GM18867 (cell line): ENCODE data around the gene FBXL16.
"Not testable (repeated sequence)": the region's sequence is repeated elsewhere in the genome, so short reads cannot be mapped to it uniquely, and the experiment has no call there.

Experiments
- ATAC-seq: cut with Tn5 transposase; IDR thresholded peaks from one replicate; pipeline ENCODE4 v1.9.1; 2021; ENCODE audit warnings: mild to moderate bottlenecking, moderate library complexity; ENCODE audit not compliant: unreplicated experiment

The FBXL16 gene

GRCh38 chr16:705431-706188 lies at the start of gene FBXL16:
FBXL16 (minus strand) TSS chr16:705801; CDS start chr16:697405, 8,396 bp downstream.
- no peak for ATAC-seq

- ATAC-seq: no peak
These were observed 49.1 kb upstream of the FBXL16 start for GRCh38 chr16:754656-755055.

GRCh38 chr16:754121-754607 lies 48.6 kb upstream of the FBXL16 start:
- not testable (repeated sequence) for ATAC-seq

DNA sequence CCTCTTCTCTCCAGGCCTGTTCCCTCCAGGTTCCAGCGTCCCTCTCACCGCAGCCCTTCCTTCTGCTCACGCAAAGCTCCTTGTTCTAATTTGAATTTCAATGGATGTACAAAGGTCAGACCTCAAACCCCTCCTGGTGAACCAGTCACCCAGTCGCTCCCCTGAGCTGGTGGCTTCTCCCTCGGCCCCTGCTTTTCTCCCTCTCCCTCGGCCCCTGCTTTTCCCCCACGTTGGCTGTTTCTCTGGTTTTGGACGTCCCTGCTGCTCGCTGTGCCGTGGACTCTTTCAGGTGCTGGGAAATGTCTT lies 46.4 kb upstream of the FBXL16 start:
- ATAC-seq: no peak

DNA sequence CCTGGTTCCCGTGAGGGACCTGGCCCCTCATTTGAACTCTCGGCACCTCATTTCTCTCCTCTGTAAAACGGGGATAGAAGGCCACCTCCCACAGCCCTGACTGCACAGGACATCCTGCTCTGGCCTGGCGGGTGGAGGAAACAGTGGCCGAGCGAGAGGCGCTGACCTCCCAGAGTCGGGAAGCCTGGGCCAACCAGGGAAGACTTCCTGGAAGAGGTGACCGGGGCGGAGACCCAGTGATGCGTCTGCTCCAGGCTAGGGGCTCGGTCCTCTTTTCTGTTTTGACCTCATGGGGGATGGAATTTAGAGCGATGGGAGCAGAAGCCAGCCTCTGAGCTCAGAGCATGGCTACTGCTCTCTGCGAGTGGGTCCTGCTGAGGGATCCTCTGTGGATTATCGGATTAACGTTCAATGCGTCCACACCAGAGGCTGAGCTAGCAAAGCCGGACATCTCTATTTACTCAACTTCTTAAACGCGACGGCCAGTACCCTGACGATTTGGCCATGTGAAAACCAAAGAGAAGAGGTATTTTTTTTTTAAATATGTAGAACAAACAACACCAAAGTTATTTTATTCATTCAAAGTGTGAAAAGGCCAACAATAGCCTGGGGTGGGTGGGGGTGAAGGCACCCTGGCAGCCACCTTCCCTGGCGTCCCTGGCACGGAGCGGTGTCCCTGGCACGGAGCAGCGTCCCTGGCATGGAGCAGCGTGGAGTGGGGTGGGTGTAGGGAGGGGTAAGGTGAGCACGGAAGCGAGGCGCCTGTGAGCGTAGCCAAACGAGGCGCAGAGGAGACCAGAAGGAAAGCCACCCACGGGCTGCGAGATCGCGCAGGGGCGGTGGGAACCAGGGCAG lies 45.8 kb upstream of the FBXL16 start:
- ATAC-seq: no peak

GRCh38 chr16:750485-750884 lies 44.9 kb upstream of the FBXL16 start:
- ATAC-seq: no peak

DNA sequence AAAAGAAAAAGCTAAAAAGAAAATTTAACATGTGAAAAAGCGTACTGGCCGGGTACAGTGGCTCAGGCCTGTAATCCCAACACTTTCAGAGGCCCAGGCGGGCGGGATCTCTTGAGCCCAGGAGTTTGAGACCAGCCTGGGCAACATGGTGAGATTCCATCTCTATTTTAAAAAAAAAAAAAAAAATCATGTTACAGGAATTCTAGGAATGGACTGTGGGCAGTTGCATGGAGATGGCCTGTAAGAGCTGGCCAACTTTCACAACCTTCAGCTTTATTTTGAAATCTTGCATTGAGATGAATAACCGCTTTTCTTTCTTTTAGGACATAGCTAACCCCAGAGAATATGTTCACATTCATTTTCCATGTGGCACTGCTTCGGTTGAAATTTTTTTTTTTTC lies 43.4 kb upstream of the FBXL16 start:
- no peak for ATAC-seq

GRCh38 chr16:747978-748746 lies 42.6 kb upstream of the FBXL16 start:
- ATAC-seq: no peak

DNA sequence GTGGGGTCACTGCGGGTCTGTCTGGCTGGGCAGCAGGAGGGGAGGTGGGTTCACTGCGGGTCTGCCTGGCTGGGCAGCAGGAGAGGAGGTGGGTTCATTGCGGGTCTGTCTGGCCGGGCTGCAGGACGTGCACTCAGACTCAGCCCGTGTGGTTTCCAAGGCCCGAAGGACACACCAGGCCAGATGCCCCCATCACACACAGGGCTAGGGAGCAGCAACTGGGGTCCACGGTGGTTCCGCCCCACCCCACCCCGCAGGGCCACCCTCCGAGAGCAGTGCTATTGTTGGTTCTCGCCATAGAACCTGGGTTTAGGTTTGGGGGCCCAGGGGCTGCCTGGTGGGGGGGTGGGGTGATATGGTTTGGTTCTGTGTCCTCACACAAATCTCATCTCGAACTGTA lies 41.0 kb upstream of the FBXL16 start:
- no peak for ATAC-seq

- no peak for ATAC-seq
These were observed 40.1 kb upstream of the FBXL16 start for GRCh38 chr16:745739-746138.

DNA sequence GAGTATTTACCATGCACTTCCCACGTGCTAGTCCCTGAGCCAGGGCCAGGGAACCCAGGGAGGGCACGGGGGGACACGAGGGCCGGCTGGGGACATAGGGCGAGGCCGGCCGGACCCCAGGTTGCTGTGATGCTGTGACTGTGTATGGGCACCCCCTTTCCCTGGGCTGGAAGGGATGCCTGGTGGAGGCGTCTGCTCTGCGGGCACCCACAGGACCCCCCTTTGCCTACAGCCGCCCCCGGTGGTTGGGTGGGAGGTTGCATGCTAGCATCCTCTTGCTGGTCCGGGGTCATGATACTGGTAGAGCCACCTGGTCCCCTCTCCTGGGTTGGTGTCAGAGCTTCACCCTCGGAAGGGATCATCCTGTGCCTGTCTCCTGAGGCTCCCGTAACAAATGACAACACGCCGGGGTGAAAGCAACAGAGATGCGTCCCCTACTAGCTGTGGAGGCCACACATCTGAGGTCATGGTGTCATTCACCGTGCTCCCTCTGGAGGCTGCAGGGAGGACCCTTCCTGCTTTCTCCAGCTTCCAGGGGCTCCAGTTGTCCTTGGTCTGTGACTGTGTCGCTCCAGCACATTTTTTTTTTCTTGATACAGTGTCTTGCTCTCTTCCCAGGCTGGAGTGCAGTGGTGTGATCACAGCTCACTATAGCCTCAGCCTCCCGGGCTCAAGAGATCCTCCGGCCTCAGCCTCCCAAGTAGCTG lies 38.3 kb upstream of the FBXL16 start:
- ATAC-seq: no peak

- ATAC-seq: not testable (repeated sequence)
These were observed 37.3 kb upstream of the FBXL16 start for GRCh38 chr16:742894-743293.

DNA sequence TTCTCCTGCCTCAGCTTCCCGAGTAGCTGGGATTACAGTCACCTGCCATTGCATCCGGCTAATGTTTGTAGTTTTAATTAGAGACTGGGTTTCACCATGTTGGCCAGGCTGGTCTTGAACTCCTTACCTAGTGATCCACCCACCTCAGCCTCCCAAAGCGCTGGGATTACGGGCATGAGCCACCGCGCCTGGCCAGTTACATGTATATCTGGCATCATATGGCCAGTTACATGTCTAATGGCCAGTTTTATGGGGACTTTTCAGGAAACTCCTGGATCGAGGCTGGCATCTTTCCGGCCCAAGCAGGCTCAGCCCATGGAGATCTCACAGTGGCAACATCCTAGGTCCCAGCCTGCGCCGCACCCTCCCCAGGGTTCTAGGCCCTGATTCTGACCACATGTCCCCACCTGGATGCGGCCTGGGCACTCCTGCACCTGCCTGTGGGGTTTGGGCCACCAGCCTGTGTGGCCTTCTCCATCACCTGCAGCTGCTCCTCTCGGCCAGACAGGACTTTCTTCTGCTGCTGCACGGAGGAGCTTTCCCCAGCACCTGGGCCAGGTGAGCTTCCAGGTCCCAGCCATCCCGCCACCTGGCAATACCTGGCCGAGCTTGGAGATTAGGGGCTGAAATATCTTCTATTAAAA lies 36.5 kb upstream of the FBXL16 start:
- ATAC-seq: no peak

DNA sequence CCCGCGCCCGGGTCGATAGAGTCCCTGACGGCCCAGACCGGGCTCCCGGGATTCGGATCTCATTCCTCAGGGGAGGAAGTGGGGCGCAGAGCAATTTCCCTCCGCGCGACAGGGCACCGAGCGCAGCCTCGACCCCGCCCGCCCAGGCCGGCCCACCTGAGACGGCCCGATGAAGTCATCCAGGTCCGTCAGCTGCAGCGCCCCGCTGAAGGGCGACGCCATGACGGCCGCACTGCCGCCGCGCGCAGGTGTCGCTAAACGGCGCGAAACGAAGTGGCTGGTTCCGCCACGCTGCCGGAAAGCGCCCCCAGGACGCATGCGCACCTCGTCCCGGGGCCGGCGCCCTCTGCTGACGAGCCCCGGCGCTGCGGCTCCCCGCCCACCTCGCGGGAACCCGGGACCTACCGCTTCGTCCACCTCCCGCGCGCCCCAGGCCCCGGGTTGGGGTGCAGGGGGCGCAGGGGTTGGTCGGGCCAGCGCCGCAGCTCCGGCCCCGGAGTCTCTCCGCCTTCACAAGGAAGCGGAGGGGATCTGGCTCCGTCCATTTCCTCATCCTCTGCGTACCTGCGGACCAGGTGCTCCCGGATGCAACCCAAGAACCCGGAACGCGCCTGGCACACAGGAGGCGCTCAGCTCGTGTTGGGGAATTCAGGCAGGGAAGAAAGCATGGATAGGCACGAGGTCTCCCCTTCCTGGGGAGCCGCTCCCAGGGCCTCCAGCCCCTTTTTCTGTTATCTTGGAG lies 35.3 kb upstream of the FBXL16 start, which contains the start of gene CIAO3:
Gene CIAO3, minus strand, starts transcription at position 234 of the 742 bp plus-strand sequence. Its CDS starts 12 bp downstream, at position 222.
- peak; percentile 68 for ATAC-seq

DNA sequence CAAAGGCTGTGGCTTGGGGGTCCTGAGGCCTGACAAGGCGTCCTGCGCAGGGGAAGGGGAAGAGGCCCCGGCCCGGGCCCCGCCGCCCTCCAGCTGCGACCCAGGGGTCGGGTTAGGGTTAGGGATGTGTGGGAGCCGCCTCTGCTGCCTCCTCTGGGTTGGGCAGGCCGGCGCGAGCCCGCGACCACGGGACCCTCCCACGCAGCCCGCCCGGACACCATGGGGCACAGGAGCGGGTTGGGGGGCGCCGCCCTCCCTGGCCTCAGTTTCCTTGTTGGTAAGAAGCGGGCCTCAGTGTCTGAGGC lies 34.8 kb upstream of the FBXL16 start:
- peak; percentile 10 for ATAC-seq

DNA sequence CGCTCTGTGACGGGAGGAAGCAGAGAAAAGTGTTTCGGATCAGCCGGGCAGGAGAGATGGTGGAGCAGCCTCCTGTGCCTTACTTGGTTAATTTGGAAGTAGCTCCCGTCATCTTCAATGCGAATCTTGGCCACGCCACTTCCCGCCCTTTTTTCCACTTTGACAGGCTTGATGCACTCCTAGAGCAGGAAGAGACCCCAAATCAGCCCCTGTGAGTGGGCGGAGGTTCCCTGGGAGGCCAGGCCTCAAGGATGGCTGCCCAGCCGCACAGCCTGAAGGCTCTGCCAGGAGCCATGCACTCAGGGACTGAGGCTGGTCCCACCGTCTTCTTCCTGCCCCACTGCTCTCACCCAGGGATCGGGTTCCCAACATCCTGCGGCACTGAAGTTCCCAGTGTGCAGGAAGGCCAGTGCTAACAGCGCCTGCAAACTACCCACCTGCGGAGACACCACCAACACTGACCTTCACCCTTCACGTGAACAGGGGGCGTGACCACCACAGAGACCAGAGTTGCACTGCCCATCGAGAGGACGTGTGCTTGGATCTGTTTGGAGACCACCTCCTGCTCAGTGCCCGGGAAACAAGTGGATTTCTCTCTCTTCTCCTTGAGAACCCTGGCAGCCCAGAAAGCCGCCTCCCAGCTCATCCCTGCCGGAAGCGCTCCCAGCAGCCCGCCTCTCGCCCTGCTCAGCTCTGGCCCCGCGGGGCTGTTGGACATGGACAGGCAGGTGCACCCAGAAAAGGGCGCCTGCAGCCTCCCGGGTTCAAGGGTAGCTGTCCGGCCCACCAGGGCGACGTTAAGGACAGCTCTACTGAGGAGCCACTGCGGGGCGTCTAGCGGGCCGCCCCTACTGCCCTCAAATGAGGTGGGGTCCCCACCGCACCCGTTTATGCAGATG lies 34.2 kb upstream of the FBXL16 start:
- ATAC-seq: no peak

- ATAC-seq: no peak
These were observed 31.4 kb upstream of the FBXL16 start for GRCh38 chr16:736936-737481.

DNA sequence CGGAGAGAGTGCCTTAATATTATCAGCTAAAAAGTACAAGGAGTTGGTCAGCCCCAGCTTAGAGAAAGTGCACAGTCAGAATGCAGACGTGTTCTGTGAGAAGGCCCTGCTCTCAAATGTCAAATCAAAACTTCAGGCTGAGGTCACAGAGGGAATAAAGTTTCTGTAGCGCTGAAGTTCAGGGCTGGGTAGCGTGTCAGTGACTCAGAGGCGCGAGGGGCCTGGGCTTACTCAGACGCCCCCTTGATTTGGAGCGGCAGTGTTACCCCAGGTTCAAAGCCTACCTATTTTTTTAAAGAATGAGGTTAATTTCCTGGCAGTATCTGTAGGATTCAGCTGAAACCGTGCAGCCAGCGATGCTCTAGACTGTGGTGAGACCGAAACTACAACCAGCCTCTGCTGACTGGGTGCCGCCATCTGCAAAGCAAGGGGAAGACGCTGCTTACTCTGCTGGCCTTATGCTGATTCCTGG lies 30.4 kb upstream of the FBXL16 start:
- ATAC-seq: peak; percentile 30
